ENCODE data around the gene VASN. TPM values are rescaled to one million over a fixed set of nuclear protein-coding genes. Genes with fewer than 3 reads are reported as not detected.

Gene VASN
- total and polyA plus RNA-seq, 10 of the 15 experiments (the other 5 are each of a cell fraction or from before 2014, with no cell fraction given) = 0.02 to 0.19 (median 0.14) TPM; not detected in 6

DNA sequence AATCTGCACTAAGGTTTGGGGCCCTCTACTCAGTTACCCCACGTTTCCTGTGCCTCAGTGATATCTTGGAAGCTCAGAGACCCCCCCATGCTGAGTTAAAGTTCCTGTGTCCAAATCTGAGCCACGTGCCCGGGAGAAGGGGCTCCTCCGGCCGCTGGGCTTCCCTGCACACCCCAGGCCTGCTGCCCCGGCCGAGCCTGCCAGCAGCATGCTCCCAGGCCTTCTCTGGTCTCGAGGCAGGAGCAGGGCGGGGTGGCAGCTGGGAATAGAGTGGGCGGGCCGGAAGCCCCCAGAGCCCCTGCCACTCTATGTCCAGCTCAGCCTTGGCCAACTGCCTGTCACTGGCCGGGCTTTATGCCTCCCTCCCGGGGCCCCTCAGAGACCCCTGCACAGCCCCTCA lies 5.6 kb upstream of the VASN start (continued):
- TF ChIP-seq, protein P1, sequence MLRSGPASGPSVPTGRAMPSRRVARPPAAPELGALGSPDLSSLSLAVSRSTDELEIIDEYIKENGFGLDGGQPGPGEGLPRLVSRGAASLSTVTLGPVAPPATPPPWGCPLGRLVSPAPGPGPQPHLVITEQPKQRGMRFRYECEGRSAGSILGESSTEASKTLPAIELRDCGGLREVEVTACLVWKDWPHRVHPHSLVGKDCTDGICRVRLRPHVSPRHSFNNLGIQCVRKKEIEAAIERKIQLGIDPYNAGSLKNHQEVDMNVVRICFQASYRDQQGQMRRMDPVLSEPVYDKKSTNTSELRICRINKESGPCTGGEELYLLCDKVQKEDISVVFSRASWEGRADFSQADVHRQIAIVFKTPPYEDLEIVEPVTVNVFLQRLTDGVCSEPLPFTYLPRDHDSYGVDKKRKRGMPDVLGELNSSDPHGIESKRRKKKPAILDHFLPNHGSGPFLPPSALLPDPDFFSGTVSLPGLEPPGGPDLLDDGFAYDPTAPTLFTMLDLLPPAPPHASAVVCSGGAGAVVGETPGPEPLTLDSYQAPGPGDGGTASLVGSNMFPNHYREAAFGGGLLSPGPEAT (IDR thresholded peaks at IDR 0.05; ENCODE audit: low read depth) = no peak
- TF ChIP-seq NRF1 (conservative IDR thresholded peaks at IDR 0.05; ENCODE audit: low read depth, low read length) = no peak

DNA sequence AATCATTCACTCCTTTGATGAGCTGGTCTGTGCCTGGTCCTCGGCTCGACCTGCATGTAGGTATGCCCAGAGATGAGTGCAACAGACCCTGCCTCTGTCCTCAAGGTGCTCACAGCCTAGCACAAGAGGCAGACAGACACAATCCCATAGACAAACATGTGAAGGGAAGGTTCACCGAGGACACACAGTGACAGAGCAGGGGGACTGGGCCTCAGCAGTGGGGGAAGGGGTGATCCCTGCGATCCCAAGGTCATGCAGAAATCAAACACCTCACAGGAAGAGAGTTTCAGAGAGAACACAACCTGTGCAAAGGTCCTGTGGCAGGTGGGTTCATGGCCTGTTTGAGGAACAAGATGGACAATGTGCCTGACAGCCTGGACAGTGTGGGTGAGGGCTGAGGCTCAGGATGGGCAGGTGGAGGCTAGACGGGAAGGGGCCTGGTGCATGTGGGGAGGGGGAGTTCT lies 4.2 kb upstream of the VASN start:
- no peak for FAIRE-seq
- H3K36me3 ChIP-seq (ENCODE audit: control insufficient read depth in 2 of 2, insufficient read depth in 2 of 2, low read length in 1 of 2) = peaks cover 0 to 20% of the 10 kb centered on the region in 2 experiments; a peak in 2 of 4 replicates
- no peak for DNase-seq (ENCODE audit: low read depth, low spot score)
- no peak overlapping the region for H3K4me2 ChIP-seq (ENCODE audit: control insufficient read depth, insufficient read depth)
- no peaks in the 10 kb centered on the region for H3K9me3 ChIP-seq (replicated peaks; ENCODE audit: control insufficient read depth, insufficient read depth, low read length)
- H2AFZ ChIP-seq (ENCODE audit: control insufficient read depth, low read depth, low read length) = no peak overlapping the region
- peaks cover under 1% of the 10 kb centered on the region for H4K20me1 ChIP-seq (ENCODE audit: control insufficient read depth, insufficient read depth)
- no peaks in the 10 kb centered on the region for H3K27me3 ChIP-seq (replicated peaks in 1 of 2; ENCODE audit: control insufficient read depth in 2 of 2, insufficient read depth in 2 of 2, low read length in 1 of 2)
- peaks cover 7% of the 10 kb centered on the region for H3K4me1 ChIP-seq (ENCODE audit: control insufficient read depth, insufficient read depth, low read length)
- POLR2A ChIA-PET = no interaction called here
- in situ Hi-C loops (cut with MboI) = no loop called here
- H3K9ac ChIP-seq (ENCODE audit: control insufficient read depth, insufficient read depth, low read length) = no peak overlapping the region
- intact Hi-C loops (cut with micrococcal nuclease; ENCODE audit: unreplicated experiment) = no loop called here
- TF ChIP-seq NR2C1 (IDR thresholded peaks at IDR 0.05) (no peak), SIN3A (IDR thresholded peaks at IDR 0.05; ENCODE audit: low read depth, low read length) (no peak), SMARCA5 (IDR thresholded peaks at IDR 0.05) (no peak), ZNF622 (IDR thresholded peaks at IDR 0.05) (no peak), POLR2AphosphoS5 (IDR thresholded peaks at IDR 0.05; ENCODE audit: low read length) (no peak), BMI1 (IDR thresholded peaks at IDR 0.05; ENCODE audit: borderline replicate concordance) (no peak), KDM1A (IDR thresholded peaks at IDR 0.05; ENCODE audit: borderline replicate concordance) (no peak), CBX3 (IDR thresholded peaks at IDR 0.05; ENCODE audit: borderline replicate concordance, low read depth) (no peak), CREM (IDR thresholded peaks at IDR 0.05; ENCODE audit: low read depth) (no peak), CHD4 (IDR thresholded peaks at IDR 0.05) (no peak), CHD1 (IDR thresholded peaks at IDR 0.05; ENCODE audit: low read depth, low read length) (no peak), SMC3 (IDR thresholded peaks at IDR 0.05; ENCODE audit: borderline replicate concordance, low read length) (no peak), GATAD2B (conservative IDR thresholded peaks at IDR 0.05; ENCODE audit: low read depth) (no peak), EP300 (IDR thresholded peaks at IDR 0.05; ENCODE audit: borderline replicate concordance in 1 of 2, control insufficient read depth in 1 of 2, low read depth in 2 of 2, low read length in 2 of 2) (no peak), SPI1 (IDR thresholded peaks at IDR 0.05; ENCODE audit: borderline replicate concordance, insufficient read depth, low read depth, low read length) (no peak), GABPA (IDR thresholded peaks at IDR 0.05; ENCODE audit: low read depth) (no peak), BACH1 (IDR thresholded peaks at IDR 0.05; ENCODE audit: borderline replicate concordance) (no peak), YBX1 (IDR thresholded peaks at IDR 0.05) (no peak), BCL11A (IDR thresholded peaks at IDR 0.05; ENCODE audit: low read depth, low read length) (no peak)
- TF ChIP-seq, protein P2, sequence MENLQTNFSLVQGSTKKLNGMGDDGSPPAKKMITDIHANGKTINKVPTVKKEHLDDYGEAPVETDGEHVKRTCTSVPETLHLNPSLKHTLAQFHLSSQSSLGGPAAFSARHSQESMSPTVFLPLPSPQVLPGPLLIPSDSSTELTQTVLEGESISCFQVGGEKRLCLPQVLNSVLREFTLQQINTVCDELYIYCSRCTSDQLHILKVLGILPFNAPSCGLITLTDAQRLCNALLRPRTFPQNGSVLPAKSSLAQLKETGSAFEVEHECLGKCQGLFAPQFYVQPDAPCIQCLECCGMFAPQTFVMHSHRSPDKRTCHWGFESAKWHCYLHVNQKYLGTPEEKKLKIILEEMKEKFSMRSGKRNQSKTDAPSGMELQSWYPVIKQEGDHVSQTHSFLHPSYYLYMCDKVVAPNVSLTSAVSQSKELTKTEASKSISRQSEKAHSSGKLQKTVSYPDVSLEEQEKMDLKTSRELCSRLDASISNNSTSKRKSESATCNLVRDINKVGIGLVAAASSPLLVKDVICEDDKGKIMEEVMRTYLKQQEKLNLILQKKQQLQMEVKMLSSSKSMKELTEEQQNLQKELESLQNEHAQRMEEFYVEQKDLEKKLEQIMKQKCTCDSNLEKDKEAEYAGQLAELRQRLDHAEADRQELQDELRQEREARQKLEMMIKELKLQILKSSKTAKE (IDR thresholded peaks at IDR 0.05; ENCODE audit: low read depth, poor library complexity, severe bottlenecking) = no peak
- CTCF ChIA-PET = no interaction called here
- RAD21 ChIA-PET (ENCODE audit: unreplicated experiment) = no interaction called here
- 100% methylated on average over 5 of the region's 5 CpGs for WGBS (ENCODE audit: insufficient coverage, insufficient replicate concordance, low lambda C conversion rate, missing lambda C conversion rate)
- H3K27ac ChIP-seq (ENCODE audit: control insufficient read depth, insufficient read depth) = no peak overlapping the region
- no peak for ATAC-seq
- no TSS peak for BruUV-seq (replicated peaks)
- SMC1A ChIA-PET (ENCODE audit: uncharacterized antibody, unreplicated experiment) = no interaction called here
- H3K79me2 ChIP-seq (ENCODE audit: control insufficient read depth, insufficient read depth, low read length) = no peaks in the 10 kb centered on the region
- no peak overlapping the region for H3K4me3 ChIP-seq

All from GM12878 (cell line).